Measurements from ENCODE around the gene NDEL1. TPM values are rescaled to one million over a fixed set of nuclear protein-coding genes. Genes with fewer than 3 reads are reported as not detected.

Gene NDEL1
- polyA plus RNA-seq, 3 donors = 29.8 to 58.3 (median 39.7) TPM

DNA sequence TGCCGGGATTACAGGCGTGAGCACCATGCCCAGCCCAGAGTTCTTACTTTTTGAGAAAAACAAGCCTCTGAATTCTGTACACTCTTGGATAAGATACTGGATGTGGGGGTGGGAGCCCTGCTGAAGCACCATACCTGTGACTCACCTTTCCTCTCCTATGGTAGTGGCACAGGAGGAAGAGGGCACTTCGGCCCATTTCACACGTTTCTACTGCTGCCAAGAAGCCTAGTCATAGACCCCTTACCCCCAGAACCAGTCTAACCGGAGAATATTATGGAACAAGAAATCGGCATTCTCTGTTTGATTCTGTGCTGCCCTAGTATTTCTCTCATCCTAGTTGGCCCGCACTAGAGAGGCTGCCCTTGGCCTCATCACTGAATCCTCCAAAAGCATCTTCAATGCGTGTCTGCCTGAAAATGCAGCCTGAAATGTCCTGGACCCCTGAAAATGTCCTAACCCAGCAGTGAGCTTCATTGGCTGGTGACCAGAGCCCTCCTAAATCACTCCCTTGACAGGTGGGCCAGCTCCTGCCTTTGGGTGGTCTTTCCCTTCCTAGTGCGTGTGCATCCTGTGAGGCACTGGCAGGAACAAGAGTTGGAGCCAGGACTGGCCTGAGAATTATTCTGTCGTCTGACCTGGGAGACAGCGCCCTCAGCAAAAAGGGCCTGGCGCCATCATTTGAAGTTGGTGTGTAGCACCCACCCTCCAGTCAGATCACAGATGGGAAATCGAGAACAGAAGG, 37.9 kb downstream of the NDEL1 start:
- no peaks in the 10 kb centered on the region for H3K4me1 ChIP-seq (ENCODE audit: control insufficient read depth in 1 of 2, insufficient read depth in 2 of 2, low read length in 2 of 2)
- H3K27ac ChIP-seq (ENCODE audit: low read depth in 1 of 2, low read length in 2 of 2) = no peak overlapping the region
- intact Hi-C loops (cut with micrococcal nuclease) = no loop called here
- Mint-ChIP-seq H3K4me1 (no peaks in the 10 kb centered on the region), H3K9me3 (peaks cover 0 to 3% (median 0%) of the 10 kb centered on the region in 7 donors), H3K27ac (peak overlapping the region in 1 of 7 donors; percentile 9), H3K27me3 (ENCODE audit: low read depth in 3 of 3) (no peaks in the 10 kb centered on the region), H3K4me3 (no peak overlapping the region), H3K36me3 (peaks cover 71 to 88% of the 10 kb centered on the region in 2 donors)
- no peak for DNase-seq
- 96% methylated on average over 10 of the region's 13 CpGs for WGBS (ENCODE audit: insufficient coverage)
- TF ChIP-seq, protein P1, sequence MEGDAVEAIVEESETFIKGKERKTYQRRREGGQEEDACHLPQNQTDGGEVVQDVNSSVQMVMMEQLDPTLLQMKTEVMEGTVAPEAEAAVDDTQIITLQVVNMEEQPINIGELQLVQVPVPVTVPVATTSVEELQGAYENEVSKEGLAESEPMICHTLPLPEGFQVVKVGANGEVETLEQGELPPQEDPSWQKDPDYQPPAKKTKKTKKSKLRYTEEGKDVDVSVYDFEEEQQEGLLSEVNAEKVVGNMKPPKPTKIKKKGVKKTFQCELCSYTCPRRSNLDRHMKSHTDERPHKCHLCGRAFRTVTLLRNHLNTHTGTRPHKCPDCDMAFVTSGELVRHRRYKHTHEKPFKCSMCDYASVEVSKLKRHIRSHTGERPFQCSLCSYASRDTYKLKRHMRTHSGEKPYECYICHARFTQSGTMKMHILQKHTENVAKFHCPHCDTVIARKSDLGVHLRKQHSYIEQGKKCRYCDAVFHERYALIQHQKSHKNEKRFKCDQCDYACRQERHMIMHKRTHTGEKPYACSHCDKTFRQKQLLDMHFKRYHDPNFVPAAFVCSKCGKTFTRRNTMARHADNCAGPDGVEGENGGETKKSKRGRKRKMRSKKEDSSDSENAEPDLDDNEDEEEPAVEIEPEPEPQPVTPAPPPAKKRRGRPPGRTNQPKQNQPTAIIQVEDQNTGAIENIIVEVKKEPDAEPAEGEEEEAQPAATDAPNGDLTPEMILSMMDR (IDR thresholded peaks at IDR 0.05) = no peak
- peaks cover 51 to 88% of the 10 kb centered on the region in 2 donors for H3K36me3 ChIP-seq (replicated peaks in 1 of 2; ENCODE audit: control insufficient read depth in 1 of 2, insufficient read depth in 2 of 2, low read length in 2 of 2)
- no peaks in the 10 kb centered on the region for H3K27me3 ChIP-seq (ENCODE audit: control insufficient read depth in 2 of 2, insufficient read depth in 2 of 2, low read length in 2 of 2)
- no peaks in the 10 kb centered on the region for H3K79me2 ChIP-seq (ENCODE audit: insufficient read depth, low read length)
- H3K9me3 ChIP-seq (replicated peaks in 1 of 2; ENCODE audit: control insufficient read depth in 1 of 2, insufficient read depth in 1 of 2, low read length in 2 of 2) = no peaks in the 10 kb centered on the region
- H3K9ac ChIP-seq (ENCODE audit: insufficient read depth, low read length, poor library complexity, severe bottlenecking) = no peak overlapping the region
- H3K4me3 ChIP-seq (replicated peaks in 1 of 3; ENCODE audit: low read depth in 2 of 3, low read length in 3 of 3) = no peak overlapping the region
- H3K4me2 ChIP-seq (replicated peaks; ENCODE audit: extremely low read depth, low read length, poor library complexity, severe bottlenecking) = no peak overlapping the region
- H2AFZ ChIP-seq (ENCODE audit: insufficient read depth, low read depth, low read length, poor library complexity, severe bottlenecking) = no peak overlapping the region
- peaks cover 41% of the 10 kb centered on the region for H4K20me1 ChIP-seq (ENCODE audit: insufficient read depth, low read length)

DNA sequence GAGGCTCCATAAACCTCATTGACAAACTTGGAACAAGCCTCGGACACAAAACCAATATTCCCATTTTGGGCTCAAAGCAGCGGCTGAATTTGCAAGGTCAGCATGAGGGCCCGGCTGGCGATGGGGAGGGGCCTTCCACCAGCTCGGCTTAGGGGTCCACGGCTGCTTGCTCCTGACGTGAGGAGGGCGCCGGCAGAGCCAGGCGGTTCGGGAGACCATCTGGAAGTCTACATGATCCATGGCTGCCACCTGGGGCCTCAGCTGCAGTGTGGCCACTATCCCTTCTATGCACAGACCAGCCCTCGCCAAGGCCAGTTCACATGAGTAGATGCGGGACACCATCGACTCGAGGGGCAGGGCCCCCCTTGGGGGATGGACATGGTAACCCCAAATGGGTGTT, 39.1 kb downstream of the NDEL1 start:
- Histone ChIP-seq H3K36me3 (replicated peaks in 1 of 2; ENCODE audit: control insufficient read depth in 1 of 2, insufficient read depth in 2 of 2, low read length in 2 of 2) (peaks cover 45 to 79% of the 10 kb centered on the region in 2 donors), H3K4me1 (ENCODE audit: control insufficient read depth in 1 of 2, insufficient read depth in 2 of 2, low read length in 2 of 2) (no peaks in the 10 kb centered on the region), H3K4me3 (replicated peaks in 1 of 3; ENCODE audit: low read depth in 2 of 3, low read length in 3 of 3) (no peak overlapping the region), H3K4me2 (replicated peaks; ENCODE audit: extremely low read depth, low read length, poor library complexity, severe bottlenecking) (no peak overlapping the region), H3K9ac (ENCODE audit: insufficient read depth, low read length, poor library complexity, severe bottlenecking) (no peak overlapping the region), H3K79me2 (ENCODE audit: insufficient read depth, low read length) (no peaks in the 10 kb centered on the region), H3K27ac (ENCODE audit: low read depth in 1 of 2, low read length in 2 of 2) (no peak overlapping the region), H4K20me1 (ENCODE audit: insufficient read depth, low read length) (peaks cover 30% of the 10 kb centered on the region), H3K9me3 (replicated peaks in 1 of 2; ENCODE audit: control insufficient read depth in 1 of 2, insufficient read depth in 1 of 2, low read length in 2 of 2) (no peaks in the 10 kb centered on the region), H3K27me3 (ENCODE audit: control insufficient read depth in 2 of 2, insufficient read depth in 2 of 2, low read length in 2 of 2) (no peaks in the 10 kb centered on the region), H2AFZ (ENCODE audit: insufficient read depth, low read depth, low read length, poor library complexity, severe bottlenecking) (no peak overlapping the region)
- no peak for DNase-seq
- Mint-ChIP-seq H3K36me3 (peaks cover 67 to 84% of the 10 kb centered on the region in 2 donors), H3K27me3 (ENCODE audit: low read depth in 3 of 3) (peaks cover 0 to under 1% (median 0%) of the 10 kb centered on the region in 3 donors), H3K27ac (peak overlapping the region in 2 of 7 donors; percentile 14 to 33), H3K4me1 (no peaks in the 10 kb centered on the region), H3K4me3 (no peak overlapping the region), H3K9me3 (peaks cover 0 to 3% (median 0%) of the 10 kb centered on the region in 7 donors)
- TF ChIP-seq, protein P1 (IDR thresholded peaks at IDR 0.05) = no peak
- WGBS (ENCODE audit: insufficient coverage) = 98% methylated on average over 11 of the region's 15 CpGs
- intact Hi-C loops (cut with micrococcal nuclease) = no loop called here
